Measurements from ENCODE around the gene ZNF787. TPM values are rescaled to one million over a fixed set of nuclear protein-coding genes. Genes with fewer than 3 reads are reported as not detected.

Gene ZNF787
- total and polyA plus RNA-seq, 2 of the 8 experiments (the other 6 are each of a cell fraction or from before 2014, with no cell fraction given) = 19.7 to 56.0 TPM

DNA sequence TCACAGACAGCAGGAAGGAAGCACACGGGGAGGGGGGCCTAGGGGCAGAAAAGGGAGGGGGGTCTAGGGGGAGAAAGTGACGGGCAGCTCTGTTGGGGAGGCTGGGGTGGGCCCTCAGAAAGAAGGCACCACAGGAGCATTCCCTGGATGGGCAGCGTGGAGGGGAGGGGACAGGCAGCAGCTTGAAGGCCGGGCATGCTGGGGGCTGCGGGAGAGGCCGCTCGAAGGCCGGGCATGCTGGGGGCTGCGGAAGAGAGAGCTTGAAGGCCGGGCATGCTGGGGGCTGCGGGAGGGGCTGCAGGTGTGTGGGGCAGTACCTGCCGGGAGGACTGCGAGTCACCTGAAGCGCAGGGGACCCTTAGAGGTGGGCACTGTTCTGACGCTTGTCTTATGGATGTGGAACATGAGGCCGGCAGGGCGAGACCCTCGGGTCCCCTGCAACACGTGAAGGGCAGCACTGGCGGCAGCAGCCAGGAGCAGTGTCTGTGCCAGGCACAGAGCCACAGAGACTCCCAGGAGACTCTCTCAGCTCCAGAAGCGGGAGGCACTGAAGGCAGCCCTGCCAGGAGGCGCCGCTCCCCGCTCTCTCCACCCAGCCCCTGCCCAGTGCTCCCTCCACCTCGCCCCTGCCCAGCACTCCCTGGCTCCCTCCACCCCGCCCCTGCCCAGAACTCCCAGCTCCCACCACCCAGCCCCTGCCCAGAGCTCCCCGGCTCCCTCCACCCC is 13.3 kb downstream of the ZNF787 start:
- Histone ChIP-seq H3K4ac (replicated peaks; ENCODE audit: insufficient read length, low read depth, low read length) (no peak overlapping the region), H3K4me2 (ENCODE audit: insufficient read depth in 1 of 2, low read depth in 2 of 2, low read length in 2 of 2) (peak overlapping the region in 1 of 2 experiments; percentile 7; a peak in 2 of 4 replicates), H3K9ac (replicated peaks in 1 of 4; ENCODE audit: extremely low read depth in 1 of 4, low read depth in 3 of 4, low read length in 3 of 4) (no peak overlapping the region), H2AK5ac (ENCODE audit: low read depth, low read length) (no peak overlapping the region), H3K23ac (ENCODE audit: insufficient read length) (no peak overlapping the region), H4K8ac (ENCODE audit: extremely low read depth, insufficient read depth, low read length) (peak overlapping the region; percentile 1; the same call in 1 of the 2 replicates), H3K4me3 (ENCODE audit: extremely low read depth in 1 of 4, insufficient read depth in 2 of 4, low read depth in 3 of 4, low read length in 4 of 4) (no peak overlapping the region), H3K27ac (ENCODE audit: low read depth, low read length) (no peak overlapping the region), H2AFZ (ENCODE audit: low read length) (no peak overlapping the region), H3K79me2 (ENCODE audit: control insufficient read depth in 1 of 2, insufficient read depth in 2 of 2, low read length in 2 of 2) (peaks cover 31 to 88% of the 10 kb centered on the region in 2 experiments), H3K14ac (ENCODE audit: insufficient read length) (no peak overlapping the region), H4K91ac (replicated peaks; ENCODE audit: insufficient read length, low read length) (no peak overlapping the region), H2BK15ac (ENCODE audit: low read length) (no peak overlapping the region), H3K36me3 (ENCODE audit: control insufficient read depth in 2 of 4, insufficient read depth in 4 of 4, low read length in 3 of 4) (no peaks in the 10 kb centered on the region), H3K18ac (ENCODE audit: extremely low read depth, low read length) (no peak overlapping the region), H2BK120ac (replicated peaks; ENCODE audit: low read depth, low read length) (no peak overlapping the region), H2BK12ac (ENCODE audit: low read depth, low read length) (no peak overlapping the region), H4K5ac (ENCODE audit: insufficient read length, low read depth, low read length) (no peak overlapping the region), H2BK20ac (ENCODE audit: low read length) (no peak overlapping the region), H3K79me1 (ENCODE audit: low read depth, low read length) (peaks cover 15% of the 10 kb centered on the region), H2BK5ac (ENCODE audit: low read depth, low read length) (peak overlapping the region; percentile 60; the same call in 1 of the 2 replicates), H3K27me3 (replicated peaks in 1 of 4; ENCODE audit: control insufficient read depth in 3 of 4, extremely low read depth in 1 of 4, insufficient read depth in 3 of 4, low read length in 3 of 4) (no peaks in the 10 kb centered on the region; a peak in 1 of 7 replicates), H3K4me1 (replicated peaks in 1 of 4; ENCODE audit: control insufficient read depth in 3 of 4, insufficient read depth in 4 of 4, low read length in 3 of 4) (peaks cover 0 to 44% (median 29%) of the 10 kb centered on the region in 4 experiments; a peak in 6 of 7 replicates), H3K23me2 (ENCODE audit: low read depth, low read length) (no peaks in the 10 kb centered on the region), H3K9me3 (ENCODE audit: insufficient read depth in 2 of 2, low read depth in 1 of 2, low read length in 1 of 2) (no peaks in the 10 kb centered on the region), H4K20me1 (replicated peaks in 1 of 2; ENCODE audit: control insufficient read depth in 1 of 2, insufficient read depth in 2 of 2, low read length in 2 of 2) (peaks cover 53 to 55% of the 10 kb centered on the region in 2 experiments), H3K56ac (replicated peaks; ENCODE audit: insufficient read length, low read depth, low read length) (no peak overlapping the region)
- 77% methylated on average over 19 of the region's 27 CpGs; no CpG with 5 or more reads in 1 of the 2 experiments for WGBS, 2 experiments (ENCODE audit: extremely low coverage in 1 of 2, insufficient coverage in 1 of 2, insufficient read length in 1 of 2, insufficient replicate concordance in 2 of 2, low coverage in 1 of 2, low lambda C conversion rate in 2 of 2, missing lambda C conversion rate in 1 of 2)
- TF ChIP-seq POLR2AphosphoS5 (IDR thresholded peaks at IDR 0.05; ENCODE audit: low read depth, low read length) (no peak), EGR1 (IDR thresholded peaks at IDR 0.05; ENCODE audit: borderline replicate concordance, low read depth, low read length) (peak; percentile 59; the same call in 1 of the 2 replicates)
- CTCF ChIA-PET (ENCODE audit: partially characterized antibody) = interaction anchor here (1.1 to 1.9 kb wide), 4 partner anchors 11 to 202 kb away, joined by 4 to 8 read pairs (median 5); no protein-coding TSS in a partner anchor
- POLR2A ChIA-PET (ENCODE audit: partially characterized antibody) = interaction anchor here (0.6 to 6.0 kb wide), 12 partner anchors 8 to 451 kb away, joined by 3 to 51 read pairs (median 4); partner anchors contain the start of genes ZNF444 and ZNF787
- no peak for DNase-seq (ENCODE audit: low read depth in 1 of 2, low spot score in 2 of 2)
- no peak for FAIRE-seq

Measured in H1 (cell line).